Osteocyte (in vitro differentiated cells): ENCODE results near the gene BTRC. TPM values are rescaled to one million over a fixed set of nuclear protein-coding genes. Genes with fewer than 3 reads are reported as not detected.

ENCODE experiments used
- DNase-seq: peaks from one replicate; pipeline ENCODE4 v3.0.0; 2021; ENCODE audit warnings: mixed read lengths; ENCODE audit not compliant: unreplicated experiment; ENCODE audit errors: extremely low spot score
- H3K27ac Mint-ChIP-seq: one replicate; pipeline ENCODE4 v1.8.0; 2021; ENCODE audit warnings: mild to moderate bottlenecking, mixed read lengths; ENCODE audit not compliant: unreplicated experiment
- H3K27me3 Mint-ChIP-seq: one replicate; pipeline ENCODE4 v1.8.0; 2021; ENCODE audit warnings: mixed read lengths; ENCODE audit not compliant: unreplicated experiment
- H3K36me3 Mint-ChIP-seq: one replicate; pipeline ENCODE4 v1.8.0; 2021; ENCODE audit warnings: mixed read lengths; ENCODE audit not compliant: unreplicated experiment
- H3K4me1 Mint-ChIP-seq: one replicate; pipeline ENCODE4 v1.8.0; 2021; ENCODE audit warnings: mixed read lengths; ENCODE audit not compliant: unreplicated experiment
- H3K4me3 Mint-ChIP-seq: one replicate; pipeline ENCODE4 v1.8.0; 2021; ENCODE audit warnings: mild to moderate bottlenecking, moderate library complexity, mixed read lengths; ENCODE audit not compliant: unreplicated experiment
- H3K9me3 Mint-ChIP-seq: one replicate; pipeline ENCODE4 v1.8.0; 2021; ENCODE audit warnings: mixed read lengths; ENCODE audit not compliant: unreplicated experiment
- total RNA-seq: library from RNA; stranded (reverse); gene quantifications from 2 replicates; pipeline ENCODE4 v1.2.1, GENCODE V29; 2021
- TF ChIP-seq, protein P1 (sequence below): fragments of 200-600 bp; sonication (generic); IDR thresholded peaks from 2 replicates; pipeline ENCODE4 v1.5.0; 2021; ENCODE audit warnings: antibody characterized with exemption, mild to moderate bottlenecking, moderate library complexity

Gene BTRC
- total RNA-seq, 1 donor from 2014 or later, result 28.9 TPM

- peaks cover 3% of the 10 kb centered on the region for H3K36me3 Mint-ChIP-seq
- TF ChIP-seq, protein P1, sequence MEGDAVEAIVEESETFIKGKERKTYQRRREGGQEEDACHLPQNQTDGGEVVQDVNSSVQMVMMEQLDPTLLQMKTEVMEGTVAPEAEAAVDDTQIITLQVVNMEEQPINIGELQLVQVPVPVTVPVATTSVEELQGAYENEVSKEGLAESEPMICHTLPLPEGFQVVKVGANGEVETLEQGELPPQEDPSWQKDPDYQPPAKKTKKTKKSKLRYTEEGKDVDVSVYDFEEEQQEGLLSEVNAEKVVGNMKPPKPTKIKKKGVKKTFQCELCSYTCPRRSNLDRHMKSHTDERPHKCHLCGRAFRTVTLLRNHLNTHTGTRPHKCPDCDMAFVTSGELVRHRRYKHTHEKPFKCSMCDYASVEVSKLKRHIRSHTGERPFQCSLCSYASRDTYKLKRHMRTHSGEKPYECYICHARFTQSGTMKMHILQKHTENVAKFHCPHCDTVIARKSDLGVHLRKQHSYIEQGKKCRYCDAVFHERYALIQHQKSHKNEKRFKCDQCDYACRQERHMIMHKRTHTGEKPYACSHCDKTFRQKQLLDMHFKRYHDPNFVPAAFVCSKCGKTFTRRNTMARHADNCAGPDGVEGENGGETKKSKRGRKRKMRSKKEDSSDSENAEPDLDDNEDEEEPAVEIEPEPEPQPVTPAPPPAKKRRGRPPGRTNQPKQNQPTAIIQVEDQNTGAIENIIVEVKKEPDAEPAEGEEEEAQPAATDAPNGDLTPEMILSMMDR, result no peak
- H3K9me3 Mint-ChIP-seq, result no peaks in the 10 kb centered on the region
- no peaks in the 10 kb centered on the region for H3K4me1 Mint-ChIP-seq
- no peak for DNase-seq
- H3K4me3 Mint-ChIP-seq, result no peak overlapping the region
- no peaks in the 10 kb centered on the region for H3K27me3 Mint-ChIP-seq
- no peak overlapping the region for H3K27ac Mint-ChIP-seq
Measured at GRCh38 chr10:101577121-101577871, 223.3 kb downstream of the BTRC start.

DNA sequence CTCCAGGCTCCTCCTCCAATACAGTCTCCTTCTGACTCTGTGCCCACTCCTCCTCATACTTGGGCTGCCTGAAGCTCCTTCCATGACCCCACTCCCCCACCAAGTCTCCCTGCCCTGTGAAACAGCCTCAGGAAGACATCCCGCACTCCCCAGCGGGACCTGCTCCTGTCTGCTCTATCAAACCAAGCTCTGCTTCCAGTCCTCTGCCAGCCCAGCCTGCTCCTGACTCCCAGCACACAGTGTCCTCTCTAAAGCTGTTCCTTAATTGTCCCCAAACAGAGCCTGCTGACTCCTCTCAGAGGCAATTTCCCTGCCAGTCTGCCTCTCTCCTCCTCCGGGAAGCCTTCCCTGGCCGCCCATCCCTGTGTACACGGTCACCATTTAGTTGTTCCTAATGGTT is 224.2 kb downstream of the BTRC start:
- DNase-seq, result no peak
- H3K36me3 Mint-ChIP-seq, result peaks cover 3% of the 10 kb centered on the region
- H3K4me3 Mint-ChIP-seq, result no peak overlapping the region

GRCh38 chr10:101578803-101579515 is 225.0 kb downstream of the BTRC start:
- H3K9me3 Mint-ChIP-seq, result no peaks in the 10 kb centered on the region
- no peak overlapping the region for H3K27ac Mint-ChIP-seq
- DNase-seq, result no peak
- no peaks in the 10 kb centered on the region for H3K4me1 Mint-ChIP-seq
- TF ChIP-seq, protein P1, result no peak
- H3K4me3 Mint-ChIP-seq, result no peak overlapping the region
- H3K27me3 Mint-ChIP-seq, result no peaks in the 10 kb centered on the region
- peaks cover 3% of the 10 kb centered on the region for H3K36me3 Mint-ChIP-seq

More for the DNA sequence above, 224.2 kb downstream of the BTRC start:
- no peaks in the 10 kb centered on the region for H3K27me3 Mint-ChIP-seq
- no peak overlapping the region for H3K27ac Mint-ChIP-seq
- TF ChIP-seq, protein P1, result no peak
- H3K9me3 Mint-ChIP-seq, result no peaks in the 10 kb centered on the region
- no peaks in the 10 kb centered on the region for H3K4me1 Mint-ChIP-seq

DNA sequence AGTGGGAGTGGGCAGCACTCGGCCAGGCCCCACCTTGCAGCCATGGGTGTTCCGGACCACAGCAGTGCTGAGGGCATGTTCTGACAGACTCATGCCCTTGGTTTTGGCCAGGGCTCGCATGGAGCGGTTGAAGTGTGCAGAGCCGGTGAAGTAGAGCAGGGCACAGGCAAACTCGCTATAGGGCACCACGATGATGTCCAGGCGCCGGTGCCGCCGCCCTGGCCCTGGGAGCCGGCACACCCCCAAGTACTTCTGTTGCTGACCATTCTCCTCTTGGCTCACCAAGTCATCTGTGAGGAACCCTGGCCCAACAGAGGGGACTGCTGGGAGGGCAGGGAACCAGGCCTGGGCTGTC is 225.5 kb downstream of the BTRC start:
- no peak for DNase-seq
- TF ChIP-seq, protein P1, result no peak
- Mint-ChIP-seq H3K4me1 (no peaks in the 10 kb centered on the region), H3K36me3 (peaks cover 5% of the 10 kb centered on the region), H3K27me3 (no peaks in the 10 kb centered on the region), H3K4me3 (no peak overlapping the region), H3K9me3 (no peaks in the 10 kb centered on the region), H3K27ac (no peak overlapping the region)
